ENCODE measurements around the gene OCSTAMP. TPM values are rescaled to one million over a fixed set of nuclear protein-coding genes. Genes with fewer than 3 reads are reported as not detected.

Gene OCSTAMP
- total RNA-seq, 1 donor from 2014 or later: not detected

DNA sequence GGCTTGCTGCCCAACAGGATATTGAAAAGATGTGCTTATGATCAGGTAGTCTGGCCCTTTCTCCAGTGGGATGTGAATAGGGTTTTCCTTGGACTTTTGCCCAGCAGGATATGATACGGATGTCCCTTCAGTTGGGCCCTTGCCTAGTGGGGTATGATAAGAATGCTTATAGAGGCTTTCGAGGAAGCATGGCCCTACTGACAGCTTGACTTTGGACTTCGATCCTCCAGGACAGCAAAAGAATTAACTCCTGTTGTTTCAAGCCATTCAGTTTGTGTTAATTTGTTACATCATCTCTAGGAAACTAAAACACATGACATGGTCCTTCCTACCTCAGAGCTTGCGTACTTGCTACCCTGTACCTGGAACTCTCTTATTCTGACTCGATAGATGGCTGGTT is 27.3 kb downstream of the OCSTAMP start:
- Mint-ChIP-seq H3K4me1 (ENCODE audit: low read depth) (no peaks in the 10 kb centered on the region), H3K9me3 (ENCODE audit: low read depth) (no peaks in the 10 kb centered on the region), H3K27me3 (peaks cover 43% of the 10 kb centered on the region), H3K4me3 (ENCODE audit: low read depth) (no peak overlapping the region), H3K27ac (no peak overlapping the region), H3K36me3 (ENCODE audit: insufficient read depth) (no peaks in the 10 kb centered on the region)
- DNase-seq (ENCODE audit: low spot score, unreplicated experiment): no peak
- TF ChIP-seq, protein P1, sequence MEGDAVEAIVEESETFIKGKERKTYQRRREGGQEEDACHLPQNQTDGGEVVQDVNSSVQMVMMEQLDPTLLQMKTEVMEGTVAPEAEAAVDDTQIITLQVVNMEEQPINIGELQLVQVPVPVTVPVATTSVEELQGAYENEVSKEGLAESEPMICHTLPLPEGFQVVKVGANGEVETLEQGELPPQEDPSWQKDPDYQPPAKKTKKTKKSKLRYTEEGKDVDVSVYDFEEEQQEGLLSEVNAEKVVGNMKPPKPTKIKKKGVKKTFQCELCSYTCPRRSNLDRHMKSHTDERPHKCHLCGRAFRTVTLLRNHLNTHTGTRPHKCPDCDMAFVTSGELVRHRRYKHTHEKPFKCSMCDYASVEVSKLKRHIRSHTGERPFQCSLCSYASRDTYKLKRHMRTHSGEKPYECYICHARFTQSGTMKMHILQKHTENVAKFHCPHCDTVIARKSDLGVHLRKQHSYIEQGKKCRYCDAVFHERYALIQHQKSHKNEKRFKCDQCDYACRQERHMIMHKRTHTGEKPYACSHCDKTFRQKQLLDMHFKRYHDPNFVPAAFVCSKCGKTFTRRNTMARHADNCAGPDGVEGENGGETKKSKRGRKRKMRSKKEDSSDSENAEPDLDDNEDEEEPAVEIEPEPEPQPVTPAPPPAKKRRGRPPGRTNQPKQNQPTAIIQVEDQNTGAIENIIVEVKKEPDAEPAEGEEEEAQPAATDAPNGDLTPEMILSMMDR (IDR thresholded peaks at IDR 0.05; ENCODE audit: unreplicated experiment): no peak

DNA sequence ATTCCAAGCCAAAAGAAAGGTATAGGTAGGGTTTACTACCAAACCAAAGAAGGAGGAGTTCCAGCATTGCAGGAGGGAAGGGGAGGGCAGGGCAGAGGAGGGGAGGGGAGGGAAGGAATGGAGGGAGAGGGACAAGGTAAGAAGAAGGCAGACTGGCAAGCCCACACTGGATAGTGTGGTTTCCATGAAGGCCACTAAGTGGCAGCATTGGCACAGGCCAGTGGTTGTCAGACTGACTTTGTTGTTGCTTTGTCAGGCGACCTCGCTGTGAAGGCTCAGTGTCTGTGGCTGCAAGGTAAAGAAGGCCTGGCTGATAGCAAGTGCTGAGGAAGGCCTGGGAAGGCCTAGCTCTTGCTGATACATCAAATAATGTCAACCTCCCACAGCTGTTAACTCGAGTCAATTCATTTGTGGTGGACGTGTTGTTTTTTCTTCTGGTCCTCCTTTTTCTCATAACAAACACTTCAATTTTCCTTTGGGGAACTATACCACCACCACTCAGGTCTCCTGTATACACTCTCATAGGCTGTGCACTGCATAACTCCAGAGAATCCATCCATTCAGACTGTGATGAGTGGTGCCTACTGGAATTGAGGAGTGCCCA is 29.4 kb downstream of the OCSTAMP start:
- Mint-ChIP-seq H3K27ac (no peak overlapping the region), H3K36me3 (ENCODE audit: insufficient read depth) (no peaks in the 10 kb centered on the region), H3K9me3 (ENCODE audit: low read depth) (no peaks in the 10 kb centered on the region), H3K27me3 (peaks cover 35% of the 10 kb centered on the region), H3K4me3 (ENCODE audit: low read depth) (no peak overlapping the region), H3K4me1 (ENCODE audit: low read depth) (no peaks in the 10 kb centered on the region)
- TF ChIP-seq, protein P1 (IDR thresholded peaks at IDR 0.05; ENCODE audit: unreplicated experiment): peak; percentile 69
- peak; percentile 22 for DNase-seq (ENCODE audit: low spot score, unreplicated experiment)

DNA sequence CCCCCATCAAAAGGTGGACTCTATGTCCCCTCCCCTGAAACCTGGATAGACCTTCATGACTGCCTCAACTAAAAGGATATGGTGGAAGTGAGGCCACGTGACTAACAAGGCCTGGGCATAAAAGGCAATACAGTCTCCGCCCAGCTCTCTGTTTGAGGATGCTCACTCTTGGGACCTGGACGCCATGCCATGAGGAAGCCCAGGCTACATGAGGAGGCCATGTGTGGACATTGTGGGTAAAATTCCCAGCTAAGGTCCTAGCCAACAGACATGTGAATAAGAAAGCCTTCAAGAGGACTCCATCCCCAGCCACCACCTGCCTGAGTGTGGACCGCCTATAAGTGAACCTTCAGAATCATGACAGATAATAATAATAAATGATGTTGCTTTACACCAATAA is 29.9 kb downstream of the OCSTAMP start:
- peaks cover 38% of the 10 kb centered on the region for H3K27me3 Mint-ChIP-seq
- no peaks in the 10 kb centered on the region for H3K9me3 Mint-ChIP-seq (ENCODE audit: low read depth)
- TF ChIP-seq, protein P1 (IDR thresholded peaks at IDR 0.05; ENCODE audit: unreplicated experiment): no peak
- no peak overlapping the region for H3K4me3 Mint-ChIP-seq (ENCODE audit: low read depth)
- no peaks in the 10 kb centered on the region for H3K36me3 Mint-ChIP-seq (ENCODE audit: insufficient read depth)
- H3K27ac Mint-ChIP-seq: no peak overlapping the region
- no peak for DNase-seq (ENCODE audit: low spot score, unreplicated experiment)
- H3K4me1 Mint-ChIP-seq (ENCODE audit: low read depth): no peaks in the 10 kb centered on the region

DNA sequence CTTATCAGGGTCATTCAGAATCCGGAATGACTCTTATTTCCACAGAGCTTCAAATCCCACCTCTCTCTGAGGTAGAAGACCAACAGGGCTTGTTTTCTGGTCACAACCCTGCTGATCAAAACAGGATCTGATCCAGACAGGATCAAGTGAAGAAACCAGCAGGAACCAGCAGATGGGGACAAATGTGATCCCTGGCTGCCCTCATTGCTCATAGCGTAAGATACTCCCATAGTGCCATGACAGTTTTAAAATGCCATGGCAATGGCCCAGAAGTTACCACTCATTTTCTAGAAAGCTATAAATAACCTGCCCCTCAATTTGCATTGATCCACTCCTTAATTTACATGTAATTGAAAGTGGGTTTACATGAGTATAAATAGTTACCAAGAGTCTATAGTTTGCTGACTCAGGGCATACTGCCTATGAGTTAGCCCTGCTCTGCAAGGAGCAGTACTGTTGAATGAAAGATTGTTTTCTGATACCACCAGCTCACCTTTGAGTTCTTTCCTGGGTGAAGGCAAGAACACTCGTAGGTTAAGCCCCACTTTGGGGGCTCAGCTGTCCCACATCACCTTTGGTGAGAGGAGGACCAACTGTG is 30.9 kb downstream of the OCSTAMP start:
- Mint-ChIP-seq H3K4me1 (ENCODE audit: low read depth) (no peaks in the 10 kb centered on the region), H3K36me3 (ENCODE audit: insufficient read depth) (no peaks in the 10 kb centered on the region), H3K4me3 (ENCODE audit: low read depth) (no peak overlapping the region), H3K27me3 (peaks cover 34% of the 10 kb centered on the region), H3K27ac (no peak overlapping the region), H3K9me3 (ENCODE audit: low read depth) (no peaks in the 10 kb centered on the region)
- TF ChIP-seq, protein P1 (IDR thresholded peaks at IDR 0.05; ENCODE audit: unreplicated experiment): no peak
- DNase-seq (ENCODE audit: low spot score, unreplicated experiment): no peak

DNA sequence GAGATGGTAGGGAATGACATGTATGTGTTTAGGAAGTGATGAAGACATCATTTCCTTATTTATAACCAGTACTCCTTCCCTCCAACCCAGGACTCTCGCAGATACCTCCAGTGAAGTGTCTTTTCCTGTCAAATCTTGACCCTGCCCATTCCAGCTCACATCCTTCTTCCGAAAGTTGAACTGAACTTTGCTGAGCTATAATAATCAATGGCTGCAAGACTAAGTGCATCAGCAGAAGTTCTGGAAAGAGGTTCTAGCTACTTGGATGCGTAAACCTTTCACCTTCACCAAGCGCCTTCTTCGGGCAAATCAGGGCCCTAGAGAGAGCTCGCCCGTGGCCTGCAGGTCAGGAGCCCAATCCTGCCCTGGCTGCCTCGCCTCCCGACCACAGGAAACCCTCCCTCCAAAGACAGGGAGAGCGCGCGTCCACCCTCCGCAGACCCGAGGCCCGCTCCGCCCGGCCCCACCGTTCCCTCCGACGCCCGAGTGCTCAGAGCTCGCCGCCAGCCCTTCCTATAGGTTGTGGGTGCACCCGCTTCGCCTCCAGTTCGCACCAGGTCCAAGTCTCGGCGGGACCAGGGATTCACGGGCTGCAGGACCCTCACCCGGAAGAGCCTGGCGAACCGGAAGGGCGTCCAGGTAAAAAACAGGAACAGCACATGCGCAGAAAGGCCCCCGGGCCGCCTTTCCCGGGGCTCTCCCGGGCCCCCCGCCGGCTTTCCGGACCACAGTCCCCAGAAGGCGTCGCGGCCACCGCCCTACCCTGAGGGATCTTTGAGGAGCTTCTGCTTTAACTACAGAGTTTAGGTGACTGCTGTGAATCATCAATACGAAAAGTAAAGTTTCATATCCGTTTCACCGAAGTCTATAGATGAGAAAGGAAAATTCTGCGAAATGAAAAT is 37.3 kb downstream of the OCSTAMP start, which contains the start of gene ZNF334:
ZNF334 (minus strand) TSS at position 617 of the 902 bp plus-strand sequence. CDS start 1,457 bp downstream, outside the sequence.
- peak; percentile 56 for DNase-seq (ENCODE audit: low spot score, unreplicated experiment)
- peaks cover 18% of the 10 kb centered on the region for H3K27me3 Mint-ChIP-seq
- peaks cover 21% of the 10 kb centered on the region for H3K9me3 Mint-ChIP-seq (ENCODE audit: low read depth)
- TF ChIP-seq, protein P1 (IDR thresholded peaks at IDR 0.05; ENCODE audit: unreplicated experiment): no peak
- peaks cover 3% of the 10 kb centered on the region for H3K4me1 Mint-ChIP-seq (ENCODE audit: low read depth)
- peak within 1 kb of the TSS; percentile 96 for H3K27ac Mint-ChIP-seq
- peaks cover 37% of the 10 kb centered on the region for H3K36me3 Mint-ChIP-seq (ENCODE audit: insufficient read depth)
- H3K4me3 Mint-ChIP-seq (ENCODE audit: low read depth): peak within 1 kb of the TSS; percentile 94
